HL-60 (cell line): ENCODE results near the gene CSK.

Experiments used
- DNase-seq, 2 experiments: peaks; one replicate each; pipeline ENCODE4 v3.0.0-alpha.2; 2010 to 2020; ENCODE audit warnings: low read depth in 1 of 2, low spot score in 1 of 2
- H3K27ac ChIP-seq: fragments of 250-450 bp; sonication (Bioruptor Pico); replicated peaks from 2 replicates; pipeline ENCODE4 v1.5.1; 2020; ENCODE audit warnings: mild to moderate bottlenecking, moderate library complexity
- H3K27me3 ChIP-seq: fragments of 250-450 bp; sonication (Bioruptor Pico); 2 replicates; pipeline ENCODE4 v1.5.1; 2021; ENCODE audit warnings: mild to moderate bottlenecking, moderate library complexity; ENCODE audit not compliant: insufficient read depth, poor library complexity, severe bottlenecking
- H3K4me3 ChIP-seq: replicated peaks from 2 replicates; pipeline ENCODE4 v1.5.1; 2011; ENCODE audit warnings: mild to moderate bottlenecking, control low read depth, low read length; ENCODE audit not compliant: insufficient read depth
- CTCF ChIP-seq: IDR thresholded peaks from one replicate; pipeline ENCODE4 v1.5.1; 2011; ENCODE audit warnings: low read length, control low read depth, inconsistent platforms; ENCODE audit not compliant: insufficient read depth
- GABPA ChIP-seq: IDR thresholded peaks from 2 replicates; pipeline ENCODE4 v1.6.1; 2012; ENCODE audit warnings: low read depth
- POLR2AphosphoS5 ChIP-seq: IDR thresholded peaks from 2 replicates; pipeline ENCODE4 v1.6.1; 2012; ENCODE audit warnings: low read depth
- REST ChIP-seq: IDR thresholded peaks from 2 replicates; pipeline ENCODE4 v1.6.1; 2012; ENCODE audit warnings: low read depth; ENCODE audit not compliant: insufficient replicate concordance
- SPI1 ChIP-seq: IDR thresholded peaks from 2 replicates; pipeline ENCODE4 v1.6.1; 2012; ENCODE audit warnings: low read depth, mild to moderate bottlenecking, borderline replicate concordance

CSK gene

GRCh38 chr15:74798388-74799254 lies 16.7 kb downstream of the CSK start:
- H3K4me3 ChIP-seq = no peak overlapping the region
- TF ChIP-seq POLR2AphosphoS5 (0 out of 2 replicates have a peak, but pooled peaks have one; percentile 16), CTCF (no peak), REST (no peak), GABPA (no peak), SPI1 (no peak)
- no peaks in the 10 kb centered on the region for H3K27me3 ChIP-seq
- no peak for DNase-seq
- H3K27ac ChIP-seq = peak overlapping the region; percentile 32

GRCh38 chr15:74799255-74799855 lies 17.5 kb downstream of the CSK start:
- DNase-seq = peak in 1 of 2 experiments; percentile 77

More at GRCh38 chr15:74799255-74799855, 17.5 kb downstream of the CSK start:
- H3K27ac ChIP-seq = peak overlapping the region; percentile 32
- no peaks in the 10 kb centered on the region for H3K27me3 ChIP-seq
- no peak overlapping the region for H3K4me3 ChIP-seq
- TF ChIP-seq REST (no peak), POLR2AphosphoS5 (peak; percentile 37; the same call in 1 of the 2 replicates), SPI1 (no peak), CTCF (no peak), GABPA (no peak)
